Breast epithelium (tissue), 4 donors: ENCODE results near the gene TRAF3IP1. TPM values are rescaled to one million over a fixed set of nuclear protein-coding genes. Genes with fewer than 3 reads are reported as not detected.

ENCODE experiments used
- DNase-seq, 2 donors: peaks; one replicate each; pipeline ENCODE4 v3.0.0-alpha.2; 2019; ENCODE audit warnings: low spot score in 2 of 2
- H3K27ac ChIP-seq, 2 donors: fragments of 200-600 bp; sonication (generic) in 1 of 2; one replicate each; pipeline ENCODE4 v1.5.1; 2016 to 2019; ENCODE audit warnings: mild to moderate bottlenecking in 1 of 2
- H3K27me3 ChIP-seq, 2 donors: fragments of 200-600 bp; sonication (generic) in 1 of 2; one replicate each; pipeline versions ENCODE4 v1.5.1 to v1.6.0; 2017 to 2019; ENCODE audit warnings: control low read depth in 1 of 2, mild to moderate bottlenecking in 1 of 2
- H3K36me3 ChIP-seq: fragments of 200-600 bp; one replicate; pipeline ENCODE4 v1.5.1; 2019
- H3K4me1 ChIP-seq, 2 donors: fragments of 200-600 bp; sonication (generic); one replicate each; pipeline ENCODE4 v1.5.1; 2016 to 2019; ENCODE audit warnings: control low read depth in 1 of 2
- H3K4me3 ChIP-seq, 3 donors: fragments of 200-600 bp; sonication (generic); 1 replicate in 2 of 3; 2 replicates in 1 of 3; pipeline ENCODE4 v1.5.1; 2016 to 2019; ENCODE audit warnings: mild to moderate bottlenecking in 3 of 3, moderate library complexity in 2 of 3
- H3K9me3 ChIP-seq, 2 donors: fragments of 200-600 bp; sonication (generic) in 1 of 2; one replicate each; pipeline ENCODE4 v1.5.1; 2016 to 2019; ENCODE audit warnings: control low read depth in 1 of 2
- CTCF ChIP-seq, 3 donors: fragments of 450-650 bp; IDR thresholded peaks; one replicate each; pipeline ENCODE4 v1.5.1; 2016 to 2017; ENCODE audit warnings: antibody characterized with exemption in 3 of 3, mild to moderate bottlenecking in 3 of 3, moderate library complexity in 3 of 3
- POLR2A ChIP-seq: fragments of 450-650 bp; IDR thresholded peaks from one replicate; pipeline ENCODE4 v1.6.1; 2016; ENCODE audit warnings: antibody characterized with exemption, mild to moderate bottlenecking, moderate library complexity
- POLR2AphosphoS5 ChIP-seq, 3 donors: sonication (generic); formaldehyde crosslinking; IDR thresholded peaks; one replicate each; pipeline ENCODE4 v1.6.1; 2017; ENCODE audit warnings: antibody characterized with exemption in 3 of 3
- intact Hi-C: fragments of 100-400 bp; cut with DNase I; formaldehyde crosslinking; loops from one replicate; pipeline ENCODE4 v1.15.1; 2023; ENCODE audit warnings: low total_unique reads
- total RNA-seq, 3 donors: library from RNA; depleted of rRNA; stranded (reverse); fragments of >200 nt; gene quantifications; one replicate each; pipeline ENCODE4 v1.1.0, GENCODE V29; 2016

TRAF3IP1 gene
- total RNA-seq, 3 donors from 2014 or later, result 12.1 to 20.6 (median 15.7) TPM

- Histone ChIP-seq H3K9me3 (no peaks in the 10 kb centered on the region), H3K4me3 (no peak overlapping the region), H3K27me3 (no peaks in the 10 kb centered on the region), H3K4me1 (peaks cover 3 to 5% of the 10 kb centered on the region in 2 donors), H3K36me3 (no peaks in the 10 kb centered on the region), H3K27ac (peak overlapping the region in 1 of 2 donors; percentile 97)
- no peak for TF ChIP-seq POLR2A
- TF ChIP-seq CTCF (IDR thresholded peaks at IDR 0.05), result no peak
- TF ChIP-seq POLR2AphosphoS5 (IDR thresholded peaks at IDR 0.05), result no peak
- no peak for DNase-seq
- intact Hi-C loops, result no loop called here
Observed at GRCh38 chr2:238291550-238292281, 28.6 kb upstream of the TRAF3IP1 start.

- Histone ChIP-seq H3K9me3 (no peaks in the 10 kb centered on the region), H3K27me3 (no peaks in the 10 kb centered on the region), H3K27ac (no peak overlapping the region), H3K4me1 (peaks cover 3 to 5% of the 10 kb centered on the region in 2 donors), H3K36me3 (no peaks in the 10 kb centered on the region), H3K4me3 (no peak overlapping the region)
- no peak for TF ChIP-seq CTCF (IDR thresholded peaks at IDR 0.05)
- TF ChIP-seq POLR2AphosphoS5 (IDR thresholded peaks at IDR 0.05), result no peak
- no peak for TF ChIP-seq POLR2A
- intact Hi-C loops, result no loop called here
- DNase-seq, result no peak
Observed at GRCh38 chr2:238294046-238294392, 26.3 kb upstream of the TRAF3IP1 start.

GRCh38 chr2:238294393-238295143 lies 25.8 kb upstream of the TRAF3IP1 start:
- H3K27ac ChIP-seq, result no peak overlapping the region
- intact Hi-C loops, result no loop called here
- H3K9me3 ChIP-seq, result no peaks in the 10 kb centered on the region
- peaks cover under 1 to 5% of the 10 kb centered on the region in 2 donors for H3K4me1 ChIP-seq
- H3K27me3 ChIP-seq, result no peaks in the 10 kb centered on the region
- no peak for DNase-seq
- no peak overlapping the region for H3K4me3 ChIP-seq
- TF ChIP-seq POLR2AphosphoS5 (IDR thresholded peaks at IDR 0.05) (no peak), POLR2A (no peak), CTCF (IDR thresholded peaks at IDR 0.05) (no peak)
- H3K36me3 ChIP-seq, result no peaks in the 10 kb centered on the region

GRCh38 chr2:238295144-238296112 lies 24.9 kb upstream of the TRAF3IP1 start:
- H3K4me1 ChIP-seq, result peaks cover 0 to 10% of the 10 kb centered on the region in 2 donors
- no peak overlapping the region for H3K4me3 ChIP-seq
- no peaks in the 10 kb centered on the region for H3K9me3 ChIP-seq
- no peak for DNase-seq
- intact Hi-C loops, result no loop called here
- H3K27ac ChIP-seq, result no peak overlapping the region
- no peaks in the 10 kb centered on the region for H3K27me3 ChIP-seq
- no peaks in the 10 kb centered on the region for H3K36me3 ChIP-seq
- TF ChIP-seq CTCF (IDR thresholded peaks at IDR 0.05) (no peak), POLR2A (no peak)
